Fibroblast of lung (primary cell): ENCODE data around the gene EXOC3L2.

Experiments
- CTCF ChIP-seq, 2 donors: IDR thresholded peaks in 1 of 2; conservative IDR thresholded peaks in 1 of 2; 1 replicate in 1 of 2; 2 replicates in 1 of 2; pipeline ENCODE4 v1.5.1; 2011 to 2012; ENCODE audit warnings: low read length in 2 of 2, control low read depth in 1 of 2, inconsistent platforms in 1 of 2, low read depth in 1 of 2, mild to moderate bottlenecking in 1 of 2
- EZH2 ChIP-seq: IDR thresholded peaks from 2 replicates; pipeline ENCODE4 v1.5.1; 2012; ENCODE audit warnings: low read length, control low read depth, mild to moderate bottlenecking; ENCODE audit errors: missing control alignments

GRCh38 chr19:45215391-45216191, 29.6 kb downstream of the EXOC3L2 start:
- TF ChIP-seq EZH2 (no peak), CTCF (conservative IDR thresholded peaks at IDR 0.05 in 1 of 2, IDR thresholded peaks at IDR 0.05 in 1 of 2; ENCODE audit: low read depth in 1 of 2, low read length in 2 of 2) (no peak)
